NCI-H2029 (cell line): Measurements from ENCODE around the gene HOXB9.
A peak's percentile ranks its signal among the peaks of the same experiment; 100 is the strongest.

Source experiments
- DNase-seq: peaks from one replicate; lab custom pipeline; 2025; lab: John Stamatoyannopoulos, UW

The HOXB9 gene

GRCh38 chr17:48639136-48639535, 13.0 kb upstream of the HOXB9 start:
- DNase-seq, result no peak

- DNase-seq, result no peak
Measured at GRCh38 chr17:48637323-48638260, 11.4 kb upstream of the HOXB9 start.

- DNase-seq, result peak; percentile 64
Measured at GRCh38 chr17:48636177-48637018, 10.2 kb upstream of the HOXB9 start.

- DNase-seq, result no peak
Measured at GRCh38 chr17:48634493-48635208, 8.5 kb upstream of the HOXB9 start.

GRCh38 chr17:48633266-48633677, 7.1 kb upstream of the HOXB9 start:
- no peak for DNase-seq

GRCh38 chr17:48632579-48633265, 6.6 kb upstream of the HOXB9 start:
- no peak for DNase-seq

- no peak for DNase-seq
Measured at GRCh38 chr17:48631693-48632578, 5.8 kb upstream of the HOXB9 start.

GRCh38 chr17:48630925-48631692, 5.0 kb upstream of the HOXB9 start:
- DNase-seq, result no peak

- no peak for DNase-seq
Measured at GRCh38 chr17:48630009-48630924, 4.1 kb upstream of the HOXB9 start.

GRCh38 chr17:48629411-48629759, 3.2 kb upstream of the HOXB9 start:
- DNase-seq, result no peak

- DNase-seq, result no peak
Measured at GRCh38 chr17:48628649-48629410, 2.7 kb upstream of the HOXB9 start.

- no peak for DNase-seq
Measured at GRCh38 chr17:48627623-48628521, 1.7 kb upstream of the HOXB9 start.

- no peak for DNase-seq
Measured at GRCh38 chr17:48627118-48627597, 1.0 kb upstream of the HOXB9 start.

- DNase-seq, result no peak
Measured at GRCh38 chr17:48625495-48626244, 488 bp downstream of the HOXB9 start.

GRCh38 chr17:48624544-48625494, 1.3 kb downstream of the HOXB9 start:
- DNase-seq, result no peak
